Renal pelvis (tissue), 4 donors: ENCODE measurements around the gene CSNK2A1. TPM values are rescaled to one million over a fixed set of nuclear protein-coding genes. Genes with fewer than 3 reads are reported as not detected.
"Not testable (repeated sequence)": the region's sequence is repeated elsewhere in the genome, so short reads cannot be mapped to it uniquely, and the experiment has no call there.

ENCODE experiments used
- DNase-seq: peaks from one replicate; pipeline ENCODE4 v3.0.0-alpha.2; 2013
- polyA plus RNA-seq, 3 donors: library from polyadenylated mRNA; unstranded; fragments of 120-200 nt; gene quantifications; one replicate each; pipeline ENCODE4 v1.2.1, GENCODE V29; 2013; ENCODE audit not compliant: insufficient read length in 3 of 3

Gene CSNK2A1
- polyA plus RNA-seq, 3 donors: 123 to 150 (median 147) TPM

GRCh38 chr20:497979-498378 lies 45.6 kb downstream of the CSNK2A1 start:
- DNase-seq: no peak

GRCh38 chr20:496126-496696 lies 47.4 kb downstream of the CSNK2A1 start:
- DNase-seq: no peak

- DNase-seq: no peak
These were observed 51.4 kb downstream of the CSNK2A1 start for GRCh38 chr20:492159-492558.

GRCh38 chr20:487655-488054 lies 55.9 kb downstream of the CSNK2A1 start:
- no peak for DNase-seq

- DNase-seq: no peak
These were observed 59.6 kb downstream of the CSNK2A1 start for GRCh38 chr20:483815-484644.

GRCh38 chr20:481167-481566 lies 62.4 kb downstream of the CSNK2A1 start:
- no peak for DNase-seq

- DNase-seq: no peak
These were observed 63.5 kb downstream of the CSNK2A1 start for GRCh38 chr20:480044-480443.

- no peak for DNase-seq
These were observed 64.1 kb downstream of the CSNK2A1 start for GRCh38 chr20:479487-479886.

- peak; percentile 68 for DNase-seq
These were observed 64.6 kb downstream of the CSNK2A1 start for GRCh38 chr20:478949-479429.

GRCh38 chr20:478010-478948 lies 65.3 kb downstream of the CSNK2A1 start:
- no peak for DNase-seq

GRCh38 chr20:476561-477249 lies 66.9 kb downstream of the CSNK2A1 start:
- not testable (repeated sequence) for DNase-seq

- no peak for DNase-seq
These were observed 67.9 kb downstream of the CSNK2A1 start for GRCh38 chr20:475463-476357.

GRCh38 chr20:474581-474980 lies 69.0 kb downstream of the CSNK2A1 start:
- no peak for DNase-seq

GRCh38 chr20:472889-473292 lies 70.7 kb downstream of the CSNK2A1 start:
- no peak for DNase-seq

- no peak for DNase-seq
These were observed 71.3 kb downstream of the CSNK2A1 start for GRCh38 chr20:472137-472846.

GRCh38 chr20:469746-470490 lies 73.7 kb downstream of the CSNK2A1 start:
- DNase-seq: no peak

- no peak for DNase-seq
These were observed 75.8 kb downstream of the CSNK2A1 start for GRCh38 chr20:467755-468154.

GRCh38 chr20:462199-462991 lies 81.2 kb downstream of the CSNK2A1 start, which contains the start of gene TBC1D20:
Gene TBC1D20 (minus strand): TSS chr20:462533. CDS start chr20:462405, 128 bp downstream.
- peak; percentile 86 for DNase-seq
